G401 (cell line): ENCODE measurements around the gene CYP4F3. TPM values are rescaled to one million over a fixed set of nuclear protein-coding genes. Genes with fewer than 3 reads are reported as not detected.
"Not testable (repeated sequence)": the region's sequence is repeated elsewhere in the genome, so short reads cannot be mapped to it uniquely, and the experiment has no call there.

Experiments used
- DNase-seq: peaks from one replicate; pipeline ENCODE4 v3.0.0-alpha.2; 2015; ENCODE audit warnings: low spot score
- in situ Hi-C: cut with HindIII; loops from 2 replicates; pipeline ENCODE4 v1.10.0; 2016; ENCODE audit warnings: low sequenced_read_pairs, mixed read lengths
- total RNA-seq: library from RNA; depleted of rRNA; stranded (reverse); fragments of >200 nt; shearing (Covaris generic); gene quantifications from 2 replicates; pipeline ENCODE4 v1.2.3, GENCODE V29; 2014

Gene CYP4F3
- total RNA-seq, 1 experiment from 2014 or later = not detected

GRCh38 chr19:15663247-15663646 is 22.6 kb downstream of the CYP4F3 start:
- no peak for DNase-seq
- in situ Hi-C loops = no loop called here

- no peak for DNase-seq
- in situ Hi-C loops = no loop called here
Measured at GRCh38 chr19:15666186-15666585, 25.5 kb downstream of the CYP4F3 start.

GRCh38 chr19:15666883-15667282 is 26.2 kb downstream of the CYP4F3 start:
- in situ Hi-C loops = no loop called here
- DNase-seq = no peak

- DNase-seq = no peak
- in situ Hi-C loops = no loop called here
Measured at GRCh38 chr19:15669440-15669839, 28.7 kb downstream of the CYP4F3 start.

- DNase-seq = no peak
- in situ Hi-C loops = no loop called here
Measured at GRCh38 chr19:15669891-15670290, 29.2 kb downstream of the CYP4F3 start.

- in situ Hi-C loops = no loop called here
- no peak for DNase-seq
Measured at GRCh38 chr19:15671237-15671821, 30.6 kb downstream of the CYP4F3 start.

GRCh38 chr19:15671891-15672579 is 31.3 kb downstream of the CYP4F3 start:
- in situ Hi-C loops = no loop called here
- no peak for DNase-seq

- peak; percentile 8 for DNase-seq
Measured at GRCh38 chr19:15672580-15673175, 32.0 kb downstream of the CYP4F3 start, which contains the start of gene CYP4F12. CYP4F12 (plus strand) TSS chr19:15673087; CDS start chr19:15673530, 443 bp downstream.

GRCh38 chr19:15673176-15673654 is 32.5 kb downstream of the CYP4F3 start:
- in situ Hi-C loops = no loop called here
- peak; percentile 3 for DNase-seq

More at GRCh38 chr19:15672580-15673175, 32.0 kb downstream of the CYP4F3 start, which contains the start of gene CYP4F12:
- in situ Hi-C loops = no loop called here

- in situ Hi-C loops = no loop called here
- DNase-seq = no peak
Measured at GRCh38 chr19:15675560-15675959, 34.9 kb downstream of the CYP4F3 start.

- in situ Hi-C loops = no loop called here
- no peak for DNase-seq
Measured at GRCh38 chr19:15679089-15679488, 38.4 kb downstream of the CYP4F3 start.

GRCh38 chr19:15679865-15680264 is 39.2 kb downstream of the CYP4F3 start:
- in situ Hi-C loops, DNase-seq: not testable (repeated sequence)

GRCh38 chr19:15680478-15681322 is 40.0 kb downstream of the CYP4F3 start:
- in situ Hi-C loops = no loop called here
- no peak for DNase-seq

GRCh38 chr19:15683411-15683810 is 42.7 kb downstream of the CYP4F3 start:
- DNase-seq = no peak
- in situ Hi-C loops = no loop called here

GRCh38 chr19:15684828-15685227 is 44.1 kb downstream of the CYP4F3 start:
- in situ Hi-C loops = no loop called here
- DNase-seq = no peak

- no peak for DNase-seq
- in situ Hi-C loops = no loop called here
Measured at GRCh38 chr19:15696654-15697194, 56.0 kb downstream of the CYP4F3 start.

- in situ Hi-C loops = no loop called here
- DNase-seq = no peak
Measured at GRCh38 chr19:15701757-15702533, 61.2 kb downstream of the CYP4F3 start.

GRCh38 chr19:15702534-15702930 is 61.8 kb downstream of the CYP4F3 start:
- DNase-seq = no peak
- in situ Hi-C loops = no loop called here
